ENCODE data around the gene EYA2.

The EYA2 gene

GRCh38 chr20:47007826-47008655 lies 113.4 kb downstream of the EYA2 start:
- DNase-seq (ENCODE audit: low spot score) = no peak

DNA sequence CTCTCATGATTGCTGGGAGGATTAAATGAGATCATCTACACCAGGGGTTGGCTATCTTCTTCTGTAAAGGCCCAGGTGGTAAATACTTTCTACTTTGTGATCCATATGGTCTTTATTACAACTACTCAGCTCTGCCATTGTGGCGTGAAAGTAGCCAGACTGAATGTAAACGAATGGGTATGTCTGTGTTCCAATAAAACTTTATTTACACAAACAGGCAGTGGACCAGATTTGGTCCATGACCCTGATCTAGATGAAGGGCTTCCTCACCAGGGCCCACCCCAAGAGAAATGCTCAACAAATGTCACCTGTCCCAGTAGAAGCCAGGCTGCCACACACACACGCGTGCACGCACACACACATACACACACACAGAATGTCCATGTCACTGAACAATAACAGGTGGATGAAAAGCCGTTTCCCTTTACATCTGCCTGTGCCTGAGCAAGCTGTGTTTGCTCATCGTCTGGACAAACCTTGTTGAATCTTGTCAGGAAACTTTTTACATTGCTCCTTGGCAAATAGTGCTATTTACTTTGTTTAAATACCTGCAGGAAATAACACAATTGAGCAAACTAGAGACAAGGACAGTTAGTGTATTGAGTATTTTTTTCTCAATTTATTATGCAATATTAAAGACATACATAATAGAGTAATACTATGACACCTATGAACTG lies 114.3 kb downstream of the EYA2 start:
- DNase-seq (ENCODE audit: low spot score) = no peak

- no peak for DNase-seq (ENCODE audit: low spot score)
These were observed 115.1 kb downstream of the EYA2 start for GRCh38 chr20:47009784-47010183.

- no peak for DNase-seq (ENCODE audit: low spot score)
These were observed 117.3 kb downstream of the EYA2 start for GRCh38 chr20:47011984-47012383.

DNA sequence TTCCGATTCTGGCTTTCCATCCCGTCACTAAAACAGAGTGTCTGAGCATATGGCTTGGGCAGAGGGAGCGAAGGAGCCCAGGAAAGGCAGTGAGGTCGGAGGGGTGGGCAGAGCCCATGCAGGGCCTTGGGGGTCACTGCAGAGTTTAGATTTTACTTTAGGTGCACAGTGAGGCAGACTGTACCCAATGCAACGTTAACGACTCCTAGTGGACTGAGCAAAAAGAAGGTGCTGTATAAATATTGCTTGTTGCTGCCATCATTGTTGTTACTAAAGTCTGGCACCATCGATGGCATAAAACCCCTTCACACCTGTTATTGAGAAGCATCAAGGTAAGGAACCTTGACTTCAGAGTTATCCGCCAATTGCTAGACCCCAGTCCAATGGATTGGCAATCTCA lies 119.0 kb downstream of the EYA2 start:
- DNase-seq (ENCODE audit: low spot score) = no peak

- no peak for DNase-seq (ENCODE audit: low spot score)
These were observed 121.5 kb downstream of the EYA2 start for GRCh38 chr20:47016068-47016664.

DNA sequence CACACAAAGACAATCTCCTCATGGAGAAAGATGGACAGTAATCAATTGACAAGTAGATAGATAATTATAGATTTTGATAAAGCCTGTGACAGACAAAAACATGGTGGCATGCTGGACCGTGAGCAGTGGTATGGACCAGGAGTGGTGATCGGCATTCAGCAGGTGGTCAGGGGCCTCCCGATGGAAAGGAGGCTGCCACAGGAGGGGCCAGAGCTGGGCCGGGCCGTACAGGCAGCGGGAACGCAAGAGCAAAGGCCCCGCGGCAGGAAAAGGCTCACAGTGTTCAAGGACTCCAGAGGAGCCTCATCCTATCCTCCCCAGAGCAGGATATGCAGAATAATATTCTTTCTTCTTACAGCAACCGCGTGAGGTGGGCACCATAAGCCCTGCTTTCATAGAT lies 123.7 kb downstream of the EYA2 start:
- DNase-seq (ENCODE audit: low spot score) = no peak

GRCh38 chr20:47019121-47019824 lies 124.6 kb downstream of the EYA2 start:
- DNase-seq (ENCODE audit: low spot score) = no peak

DNA sequence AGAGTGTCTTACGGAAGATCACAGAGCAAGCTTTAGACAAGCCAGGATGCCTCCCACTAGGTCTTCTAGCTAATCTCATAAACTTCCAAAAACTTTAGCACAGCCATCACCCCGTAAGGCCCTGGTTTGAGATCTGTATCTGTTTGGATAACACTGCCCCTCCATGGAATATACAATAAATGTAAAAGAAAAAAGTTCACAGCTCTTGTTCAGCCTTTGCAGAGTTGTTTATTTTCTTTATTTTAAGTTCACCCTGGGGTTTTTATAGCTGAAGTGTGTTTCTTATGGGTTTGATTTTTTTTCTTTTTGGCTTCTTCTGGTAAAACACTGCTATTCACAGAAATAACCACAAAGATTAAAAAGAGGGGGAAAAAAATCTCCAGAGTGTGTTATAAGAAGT lies 125.6 kb downstream of the EYA2 start:
- no peak for DNase-seq (ENCODE audit: low spot score)

DNA sequence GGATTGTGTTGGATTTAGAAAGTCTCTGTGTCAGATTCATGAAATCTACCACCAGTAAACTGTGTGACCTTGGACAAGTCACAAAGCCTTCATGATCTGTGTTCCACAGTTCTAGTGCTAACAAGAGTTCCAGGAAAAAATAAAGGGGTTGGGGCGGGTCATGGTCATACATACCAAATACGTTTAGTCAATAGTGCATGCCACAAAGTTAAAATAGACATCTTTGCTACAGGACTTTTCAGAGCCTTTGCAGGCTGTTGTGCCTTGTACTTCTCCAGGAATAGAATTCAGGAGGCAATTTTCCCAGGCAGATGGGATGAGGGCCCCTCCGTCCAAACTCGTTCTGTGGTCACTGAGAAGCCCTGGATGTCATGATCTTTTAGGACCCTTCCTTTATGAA lies 127.2 kb downstream of the EYA2 start:
- DNase-seq (ENCODE audit: low spot score) = no peak

GRCh38 chr20:47024461-47024937 lies 129.9 kb downstream of the EYA2 start:
- no peak for DNase-seq (ENCODE audit: low spot score)

DNA sequence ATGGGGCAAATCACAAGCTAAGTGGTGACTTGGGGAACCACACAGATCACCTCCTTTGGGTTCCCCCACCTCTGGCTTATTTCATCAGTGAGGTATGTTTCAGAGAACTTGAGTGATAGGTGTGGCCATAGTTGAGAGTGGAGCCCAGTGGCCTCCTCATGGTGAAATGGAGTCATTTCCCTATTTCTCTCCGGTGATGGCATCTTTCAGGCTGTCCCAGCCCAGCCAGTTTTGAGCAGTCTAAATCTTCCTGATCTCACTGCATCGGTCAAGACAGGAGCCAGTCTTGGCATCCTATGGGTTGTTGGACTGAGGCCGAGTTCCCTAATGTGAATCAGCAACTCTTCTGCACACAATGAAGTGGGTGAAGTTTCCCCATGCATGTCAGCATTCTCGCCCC lies 132.4 kb downstream of the EYA2 start:
- DNase-seq (ENCODE audit: low spot score) = no peak

- DNase-seq (ENCODE audit: low spot score) = no peak
These were observed 132.8 kb downstream of the EYA2 start for GRCh38 chr20:47027456-47027855.

GRCh38 chr20:47028487-47028886 lies 133.8 kb downstream of the EYA2 start:
- DNase-seq (ENCODE audit: low spot score) = no peak

DNA sequence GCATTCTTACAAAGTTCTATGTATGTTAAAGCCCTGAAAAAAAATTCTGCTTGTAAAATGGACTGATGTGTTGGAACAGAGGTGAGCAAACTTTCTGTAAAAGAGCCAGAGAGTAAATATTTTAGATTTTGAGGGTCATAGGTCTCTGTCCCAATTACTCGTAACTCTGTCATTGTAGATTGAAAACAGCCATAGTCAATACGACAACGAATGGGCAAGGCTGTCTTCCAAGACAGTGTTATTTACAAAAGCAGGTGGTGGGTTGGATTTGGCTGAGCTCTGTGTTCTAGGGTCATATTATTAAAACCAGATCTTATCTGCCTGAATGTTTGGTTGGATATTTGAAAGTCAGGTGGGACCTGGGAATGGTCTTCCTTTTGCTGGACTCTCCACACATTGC lies 135.2 kb downstream of the EYA2 start:
- DNase-seq (ENCODE audit: low spot score) = no peak

DNA sequence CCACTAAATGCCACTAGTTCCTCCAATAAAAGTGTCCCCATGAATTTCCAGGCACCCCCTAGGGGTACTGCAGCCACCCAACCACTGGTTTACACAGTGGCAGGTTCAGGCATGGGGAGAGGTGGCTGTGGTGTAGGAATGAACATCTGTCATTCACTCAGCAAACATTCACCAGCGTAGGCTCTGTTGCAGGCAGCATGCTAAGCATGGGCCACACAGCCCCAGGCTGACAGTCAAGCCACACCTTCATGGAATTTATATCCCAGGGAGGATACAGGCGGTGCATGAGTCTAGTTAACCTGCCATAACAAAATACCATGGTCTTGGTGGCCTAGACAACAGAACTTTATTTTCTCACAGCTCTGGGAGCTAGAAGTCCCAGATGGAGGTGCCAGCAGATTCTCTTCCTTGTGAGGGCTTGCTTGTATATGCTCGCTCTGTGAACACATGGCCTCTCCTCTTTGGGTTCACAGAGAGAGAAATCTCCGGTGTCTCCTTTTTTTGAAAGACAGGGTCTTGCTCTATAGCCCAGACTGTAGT lies 135.7 kb downstream of the EYA2 start:
- DNase-seq (ENCODE audit: low spot score) = no peak

DNA sequence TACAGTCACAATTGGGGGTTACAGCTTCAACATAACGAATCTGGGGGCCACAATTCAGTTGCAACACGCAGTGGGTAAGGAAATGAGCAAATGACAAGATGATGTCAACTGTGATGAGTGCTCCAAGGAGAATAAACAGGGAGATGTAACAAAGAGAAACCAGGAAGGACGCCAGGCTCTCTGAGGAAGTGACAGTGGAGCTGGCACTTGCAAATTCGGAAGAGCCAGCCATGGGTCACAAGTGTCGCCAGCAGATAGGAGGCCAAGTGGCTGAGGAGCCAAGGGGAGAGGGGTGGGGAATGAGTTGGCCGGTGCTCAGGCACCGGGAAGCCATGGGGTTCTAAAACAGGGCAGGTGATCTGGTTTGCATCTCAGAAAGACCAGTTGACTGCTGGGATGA lies 136.4 kb downstream of the EYA2 start:
- DNase-seq (ENCODE audit: low spot score) = no peak

DNA sequence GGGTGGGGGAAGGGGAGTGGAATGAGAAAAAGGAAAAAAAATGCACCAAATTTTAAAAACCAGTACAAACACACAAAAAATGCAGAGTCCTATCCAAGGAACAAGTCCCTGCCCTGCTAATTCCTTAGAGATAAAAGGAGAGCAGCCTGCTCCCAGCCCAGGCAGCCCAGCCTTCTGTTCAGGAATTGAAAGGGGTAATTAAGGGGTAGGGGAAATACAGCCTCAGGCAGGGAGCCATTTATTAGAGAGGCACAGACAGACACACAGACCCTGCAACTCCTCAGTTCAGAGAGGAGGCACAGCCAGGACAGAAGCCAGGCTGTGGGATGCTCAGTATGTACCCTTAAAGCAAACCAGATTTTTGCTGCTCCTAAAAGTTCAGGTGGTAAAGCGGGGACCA lies 137.2 kb downstream of the EYA2 start:
- no peak for DNase-seq (ENCODE audit: low spot score)

DNA sequence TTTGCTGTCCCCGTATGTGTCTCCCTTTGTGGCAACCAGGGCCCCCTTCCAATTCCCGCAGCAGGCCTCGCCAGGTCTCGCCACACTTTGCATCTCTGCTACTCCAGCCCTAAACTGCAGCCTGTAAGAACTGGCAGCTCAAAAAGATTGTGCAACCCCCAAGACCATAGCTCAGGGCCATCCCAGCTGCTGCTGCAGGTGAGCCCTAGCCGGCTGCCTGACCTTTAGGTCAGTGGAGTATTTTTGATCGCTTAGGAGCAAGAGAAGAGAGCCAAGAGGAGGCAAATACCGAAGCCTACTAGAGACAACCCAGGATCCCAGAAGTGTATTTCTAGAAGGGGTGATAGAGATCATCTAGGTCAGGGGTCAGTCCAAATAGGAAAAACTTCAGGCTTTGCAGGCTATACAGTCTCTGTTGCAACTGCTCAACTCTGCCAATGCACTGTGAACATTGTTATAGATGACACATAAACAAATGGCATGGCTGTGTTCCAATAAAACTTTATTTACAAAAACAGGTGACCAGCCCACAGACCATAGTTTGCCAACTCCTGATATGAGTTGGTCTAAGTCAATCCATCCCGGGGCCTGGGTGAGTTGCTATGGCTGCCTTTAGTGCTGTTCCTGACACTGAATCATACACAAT lies 138.4 kb downstream of the EYA2 start:
- DNase-seq (ENCODE audit: low spot score) = no peak

DNA sequence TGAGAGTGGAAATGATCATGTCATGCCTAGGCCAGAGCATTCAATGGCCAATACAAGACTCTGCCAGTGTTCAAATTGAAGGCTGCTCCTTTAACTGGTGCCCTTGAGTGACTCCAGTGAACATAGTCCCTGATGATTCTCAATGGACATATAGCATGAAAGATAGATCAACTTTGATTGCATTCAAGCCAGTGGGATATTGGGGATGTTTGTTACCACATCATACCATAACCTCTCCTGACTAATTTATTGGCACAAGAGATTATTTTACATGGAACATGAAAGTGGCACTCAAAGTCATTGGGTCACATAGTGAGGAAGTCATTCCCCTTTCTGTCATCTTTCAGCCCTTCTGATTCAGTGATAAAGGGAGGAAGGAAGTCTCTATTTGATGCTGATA lies 139.0 kb downstream of the EYA2 start:
- no peak for DNase-seq (ENCODE audit: low spot score)

- DNase-seq (ENCODE audit: low spot score) = no peak
These were observed 140.5 kb downstream of the EYA2 start for GRCh38 chr20:47035026-47035590.
